Dedifferentiated amniotic fluid mesenchymal stem cell (primary cell): ENCODE results near the gene IP6K1.
"Not testable (repeated sequence)": the region's sequence is repeated elsewhere in the genome, so short reads cannot be mapped to it uniquely, and the experiment has no call there.

Source experiments
- DNase-seq: peaks from one replicate; pipeline ENCODE4 v3.0.0-alpha.2; 2016; ENCODE audit errors: extremely low spot score

IP6K1 gene

GRCh38 chr3:49712166-49712565 is 74.2 kb downstream of the IP6K1 start:
- DNase-seq: no peak

- DNase-seq: no peak
Observed at GRCh38 chr3:49711489-49711888, 74.9 kb downstream of the IP6K1 start.

- no peak for DNase-seq
Observed at GRCh38 chr3:49709852-49710251, 76.5 kb downstream of the IP6K1 start.

- DNase-seq: no peak
Observed at GRCh38 chr3:49707113-49707480, 79.2 kb downstream of the IP6K1 start.

- DNase-seq: no peak
Observed at GRCh38 chr3:49706456-49707112, 79.8 kb downstream of the IP6K1 start.

- DNase-seq: no peak
Observed at GRCh38 chr3:49705390-49705960, 80.9 kb downstream of the IP6K1 start.

DNA sequence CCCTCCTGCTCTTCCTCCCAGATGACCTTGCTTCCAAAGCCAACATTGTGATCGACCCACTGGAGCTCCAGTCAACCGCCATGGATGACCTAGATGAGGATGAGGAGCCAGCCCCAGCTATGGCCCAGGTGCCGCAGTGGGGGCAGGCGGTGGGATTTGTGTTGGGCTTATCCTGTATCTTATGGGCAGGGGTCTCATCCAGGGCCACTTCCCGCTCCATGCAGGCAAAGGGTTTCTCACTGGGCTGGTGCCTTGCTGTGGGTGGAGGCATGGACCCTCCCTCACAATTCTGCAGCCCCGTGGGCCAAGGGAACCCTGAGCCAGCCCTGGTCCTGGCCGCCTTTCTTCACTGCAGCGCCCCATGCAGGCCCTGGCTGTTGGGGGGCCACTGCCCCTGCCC is 81.7 kb downstream of the IP6K1 start:
- DNase-seq: no peak

DNA sequence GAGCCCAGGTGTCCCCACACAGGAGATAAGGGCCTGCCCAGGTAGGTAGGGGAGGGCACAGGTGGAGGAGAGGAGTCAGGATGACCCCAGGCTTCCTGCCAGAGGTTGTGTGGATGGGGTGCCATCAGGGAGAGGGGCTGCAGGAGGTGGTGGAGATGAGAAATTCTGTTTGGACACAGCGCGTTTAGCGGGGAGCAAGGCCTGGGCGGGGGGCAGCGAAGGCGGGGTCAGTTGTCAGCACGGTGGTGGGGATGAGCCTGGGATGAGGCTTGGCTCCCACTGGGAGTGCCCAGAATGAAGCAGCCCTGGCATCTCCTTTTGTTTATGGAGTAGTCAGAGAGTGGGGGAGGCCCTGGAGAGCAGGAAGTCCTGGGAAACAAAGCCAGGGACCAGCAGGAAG is 82.4 kb downstream of the IP6K1 start:
- no peak for DNase-seq

GRCh38 chr3:49703443-49703927 is 82.9 kb downstream of the IP6K1 start:
- DNase-seq: peak; percentile 32

DNA sequence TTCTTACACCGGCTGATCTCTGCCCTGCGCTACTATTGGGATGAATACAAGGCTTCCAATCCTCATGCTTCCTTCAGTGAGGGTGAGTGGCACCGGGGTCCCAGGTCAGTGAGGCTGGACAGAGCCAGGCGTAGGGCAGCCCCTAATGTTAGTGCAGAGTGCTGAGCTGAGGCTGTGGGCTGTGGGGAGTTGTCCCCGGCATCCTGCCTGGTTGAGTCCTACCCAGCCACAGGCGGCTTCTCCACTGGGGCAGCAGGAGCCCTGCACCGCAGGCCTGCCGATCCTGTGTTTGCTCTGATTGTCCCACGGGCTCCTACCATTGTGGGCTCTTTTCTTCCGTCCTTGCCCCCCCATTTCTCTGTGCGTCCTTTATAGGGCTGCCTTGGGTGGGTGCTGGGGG is 83.7 kb downstream of the IP6K1 start:
- DNase-seq: no peak

GRCh38 chr3:49701388-49702077 is 84.8 kb downstream of the IP6K1 start:
- no peak for DNase-seq

DNA sequence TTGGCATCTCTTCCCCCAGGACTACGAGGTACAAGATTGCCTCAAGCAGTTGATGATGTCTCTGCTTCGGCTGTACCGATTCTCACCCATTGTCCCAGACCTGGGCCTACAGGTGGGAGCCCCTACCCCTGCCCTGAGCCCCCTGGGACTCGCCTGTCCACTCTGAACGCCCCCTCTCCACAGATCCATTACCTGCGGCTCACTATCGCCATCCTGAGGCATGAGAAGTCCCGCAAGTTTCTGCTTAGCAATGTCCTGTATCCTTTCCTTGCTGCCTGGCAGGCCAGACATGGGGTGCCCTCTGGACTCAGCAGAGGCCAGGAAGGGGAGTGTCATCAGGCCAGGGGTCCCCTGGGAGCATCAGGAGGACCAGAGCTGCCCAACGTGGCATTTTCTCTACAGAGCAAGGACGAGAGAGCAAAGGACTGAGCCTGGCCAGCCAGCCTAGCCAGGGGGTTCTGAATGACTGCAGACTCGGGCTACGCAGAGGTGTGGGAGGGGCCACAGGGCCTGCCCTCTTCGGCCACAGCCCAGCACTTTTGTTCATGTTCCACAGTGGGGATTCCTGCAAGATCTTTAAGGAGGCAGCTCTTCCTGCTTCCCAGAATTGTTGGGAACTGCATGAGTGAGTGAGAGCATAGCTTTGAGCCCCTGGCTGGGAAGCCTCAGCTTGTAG is 85.8 kb downstream of the IP6K1 start:
- DNase-seq: no peak

- no peak for DNase-seq
Observed at GRCh38 chr3:49700014-49700413, 86.3 kb downstream of the IP6K1 start.

DNA sequence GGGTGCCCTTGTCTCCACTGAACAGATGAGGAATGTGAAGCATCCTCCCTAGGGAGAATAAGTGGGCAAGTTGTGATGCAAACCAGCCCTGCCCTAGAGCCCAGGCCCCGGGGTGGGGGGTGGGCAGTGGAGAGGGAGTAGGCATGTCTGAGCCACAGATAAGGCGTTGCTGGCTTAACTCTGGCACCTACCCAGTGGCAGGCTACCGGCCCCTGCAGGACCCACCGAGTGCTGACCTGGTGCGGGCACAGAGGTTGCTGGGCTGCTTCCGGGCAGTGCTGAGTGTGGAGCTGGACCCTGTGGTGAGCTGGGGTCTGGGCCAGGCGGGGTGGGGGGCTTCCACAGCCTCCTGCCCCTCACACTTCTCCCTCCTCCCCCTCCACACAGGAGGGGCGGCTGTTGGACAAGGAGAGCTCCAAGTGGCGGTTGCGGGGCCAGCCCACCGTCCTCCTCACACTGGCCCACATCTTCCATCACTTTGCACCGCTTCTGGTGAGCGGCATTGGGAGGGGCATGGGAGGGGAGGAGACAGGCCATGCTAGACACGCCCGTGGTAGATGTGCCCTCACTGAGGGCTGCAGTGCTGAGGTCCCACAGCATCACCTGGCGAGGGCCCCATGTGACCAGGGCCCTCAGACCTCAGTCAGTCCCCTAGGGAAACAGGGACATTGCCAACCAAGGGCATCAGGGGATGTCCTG is 86.9 kb downstream of the IP6K1 start:
- no peak for DNase-seq

- not testable (repeated sequence) for DNase-seq
Observed at GRCh38 chr3:49695350-49696015, 90.9 kb downstream of the IP6K1 start.

DNA sequence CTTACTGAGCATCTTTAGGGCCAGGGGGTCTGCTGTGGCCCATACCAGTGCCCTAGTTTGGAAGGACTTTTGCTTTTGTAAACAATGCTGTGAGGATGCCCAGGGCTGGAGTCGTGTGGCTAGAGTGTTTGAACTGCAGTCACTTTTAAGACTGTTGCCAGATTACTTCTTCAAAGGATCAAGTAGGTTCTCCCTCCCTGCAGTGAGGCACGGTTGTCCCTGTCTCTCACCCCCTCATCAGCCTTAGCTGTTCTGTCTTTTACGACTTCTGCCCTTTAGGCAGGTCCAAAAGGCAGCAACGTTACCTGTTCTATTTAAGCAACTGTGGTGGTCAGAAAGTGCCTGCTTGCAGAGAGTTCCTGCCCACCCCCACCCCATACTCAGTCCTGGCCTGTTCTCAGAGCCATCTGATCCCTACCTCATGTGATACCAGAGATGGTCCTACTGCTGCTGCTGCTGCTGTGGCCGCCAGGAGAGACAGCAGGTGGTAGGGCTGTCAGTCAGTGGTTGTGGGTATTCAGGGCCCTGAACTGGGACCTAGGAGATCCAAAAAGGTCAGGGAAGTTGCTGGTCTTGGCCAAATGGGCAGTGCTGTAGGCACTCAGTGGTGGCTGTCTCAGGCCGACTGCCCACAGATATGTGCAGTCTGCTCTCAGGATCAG is 91.8 kb downstream of the IP6K1 start:
- DNase-seq: not testable (repeated sequence)

DNA sequence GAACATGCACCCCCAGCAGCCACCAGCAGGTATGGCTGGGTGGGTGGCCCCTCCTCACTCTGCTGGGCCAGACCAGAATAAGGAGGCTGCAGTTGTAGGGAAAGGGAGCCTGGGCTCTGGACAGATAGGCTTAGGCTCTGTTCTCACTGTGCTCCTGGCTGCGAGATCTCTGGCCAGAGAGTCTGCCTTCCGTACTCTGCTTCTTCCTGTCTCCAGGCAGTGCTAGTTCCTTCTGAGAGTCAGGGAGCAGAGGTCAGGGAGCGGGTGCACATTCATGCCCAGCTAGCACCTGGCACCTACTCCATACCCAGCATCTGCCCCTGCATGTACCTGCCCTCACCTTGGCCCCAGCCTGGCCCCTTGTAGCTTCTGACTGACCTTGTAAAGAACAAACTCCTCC is 94.9 kb downstream of the IP6K1 start:
- DNase-seq: not testable (repeated sequence)

GRCh38 chr3:49690856-49691255 is 95.5 kb downstream of the IP6K1 start:
- DNase-seq: not testable (repeated sequence)

GRCh38 chr3:49689908-49690624 is 96.3 kb downstream of the IP6K1 start:
- not testable (repeated sequence) for DNase-seq
